NCI-H2227 (cell line): Measurements from ENCODE around the gene MYPN.
"Not testable (repeated sequence)": the region's sequence is repeated elsewhere in the genome, so short reads cannot be mapped to it uniquely, and the experiment has no call there.

Source experiments
- DNase-seq: peaks from one replicate; lab custom pipeline; 2025; ENCODE audit not compliant: unreplicated experiment; lab: John Stamatoyannopoulos, UW

MYPN gene

GRCh38 chr10:68230268-68230667, 121.0 kb downstream of the MYPN start:
- no peak for DNase-seq

DNA sequence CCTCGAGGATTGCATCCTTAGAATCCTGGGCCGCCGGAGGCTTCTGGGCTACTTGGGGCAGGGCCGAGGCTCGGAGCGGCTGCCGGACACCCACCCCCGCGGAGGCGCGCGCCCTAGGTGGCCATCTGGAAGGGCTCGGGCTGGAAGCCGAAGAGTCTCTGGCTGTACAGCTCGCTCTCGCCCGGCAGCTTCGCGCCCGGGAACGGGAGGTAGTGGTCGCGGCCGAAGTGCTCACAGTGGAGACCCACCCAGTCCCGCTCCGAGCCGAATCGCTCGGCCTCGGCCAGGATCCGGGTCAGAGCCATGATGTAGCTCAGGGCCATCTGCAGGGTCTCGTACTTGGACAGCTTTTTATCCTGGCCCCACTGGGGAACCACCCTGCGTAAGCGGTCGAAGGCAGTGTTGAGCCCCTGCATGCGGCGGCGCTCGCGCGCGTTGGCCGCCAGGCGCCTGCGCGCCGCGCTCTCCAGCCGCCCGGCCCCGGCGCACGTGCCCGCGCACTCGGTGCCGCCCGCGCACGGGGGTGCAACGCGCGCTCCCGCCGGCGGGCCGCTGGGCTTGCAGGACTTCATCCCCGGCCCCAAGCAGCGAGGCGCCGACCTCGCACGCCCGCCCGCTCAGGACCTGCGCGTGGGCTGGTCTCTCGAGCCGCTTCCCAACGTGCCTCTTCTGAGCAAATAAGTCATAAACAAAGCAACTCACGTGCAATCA, 122.0 kb downstream of the MYPN start:
- peak; percentile 84 for DNase-seq

GRCh38 chr10:68231817-68232251, 122.5 kb downstream of the MYPN start, which contains the start of gene ATOH7:
Gene ATOH7, minus strand, starts transcription at chr10:68232113. Its CDS starts 436 bp downstream, at chr10:68231677.
- DNase-seq, result peak; percentile 35

GRCh38 chr10:68233046-68233445, 123.8 kb downstream of the MYPN start:
- no peak for DNase-seq

DNA sequence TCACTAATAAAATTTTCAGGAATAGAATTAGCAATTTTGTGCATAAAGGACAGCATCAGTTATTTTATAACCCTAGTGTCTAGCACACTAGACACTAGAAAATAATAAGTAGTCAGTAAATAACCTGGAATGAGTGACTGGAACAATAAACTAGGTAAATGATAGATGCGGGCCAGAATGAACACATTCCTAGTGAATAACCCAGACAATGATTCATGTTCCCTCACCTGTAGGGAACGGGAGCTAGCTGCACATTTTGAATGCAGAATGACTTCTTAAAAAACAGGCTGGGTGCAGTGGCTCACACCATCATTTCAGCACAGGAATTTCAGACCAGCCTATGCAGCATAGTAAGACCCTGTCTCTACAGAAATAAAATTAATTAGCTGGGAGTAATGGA, 125.8 kb downstream of the MYPN start:
- DNase-seq, result no peak

DNA sequence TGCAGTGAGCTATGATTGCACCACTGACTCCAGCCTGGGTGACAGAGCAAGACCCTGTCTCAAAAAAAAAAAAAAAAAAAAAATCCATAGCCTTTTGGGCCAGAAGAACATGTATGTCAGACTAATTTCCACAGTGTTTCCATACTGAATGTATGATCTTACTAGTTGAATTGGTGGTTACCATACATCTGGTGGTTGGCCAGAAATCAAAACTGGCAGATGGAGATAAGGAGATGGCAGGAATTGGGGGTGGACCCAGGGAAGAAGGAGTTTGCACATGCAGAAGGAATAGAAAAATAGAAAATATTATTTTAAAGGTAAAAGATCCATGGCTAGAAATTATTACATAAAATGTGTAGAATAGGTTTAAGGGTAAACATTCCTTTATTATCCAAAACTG, 126.3 kb downstream of the MYPN start:
- DNase-seq, result no peak

GRCh38 chr10:68237173-68237572, 127.9 kb downstream of the MYPN start:
- no peak for DNase-seq

GRCh38 chr10:68238371-68238770, 129.1 kb downstream of the MYPN start:
- DNase-seq, result no peak

DNA sequence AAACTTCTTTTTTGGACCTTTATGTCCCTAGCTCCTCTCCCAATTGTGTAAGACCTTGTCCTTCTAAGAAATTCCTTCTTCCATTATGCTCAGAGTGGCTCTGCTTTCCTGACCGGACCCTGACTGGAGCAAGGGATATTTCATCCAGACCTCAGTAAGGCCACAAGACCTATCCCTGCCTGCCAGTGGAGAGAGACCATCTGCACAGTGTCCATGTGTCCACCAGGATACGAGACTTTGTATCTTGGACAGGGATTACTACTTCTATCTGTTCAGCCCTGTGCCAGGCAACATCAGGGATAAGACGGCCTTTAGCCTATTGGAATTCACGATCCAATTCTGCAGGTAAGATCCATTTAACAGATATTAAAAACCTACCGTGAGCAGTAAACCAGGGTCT, 129.8 kb downstream of the MYPN start:
- no peak for DNase-seq

- DNase-seq, result no peak
Measured at GRCh38 chr10:68239596-68240150, 130.4 kb downstream of the MYPN start.

DNA sequence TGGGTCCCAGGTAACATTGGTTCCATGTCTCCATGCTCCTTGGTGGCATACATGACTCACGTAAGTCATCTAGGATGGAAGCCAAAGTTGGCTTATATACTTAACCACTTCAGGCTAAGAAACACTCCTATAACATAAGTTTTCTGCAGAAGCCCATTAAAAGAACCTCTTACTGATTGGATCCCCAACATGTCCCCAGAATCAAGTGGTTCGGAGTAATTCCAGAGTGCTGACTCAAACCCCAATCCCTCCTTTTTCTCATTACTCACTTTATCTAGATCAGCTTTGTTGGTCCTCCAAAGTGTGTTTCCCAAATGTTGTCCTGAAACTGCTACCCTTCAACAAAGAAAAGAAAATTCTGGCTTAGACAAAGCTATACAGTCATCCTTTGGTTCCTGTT, 132.8 kb downstream of the MYPN start:
- no peak for DNase-seq

DNA sequence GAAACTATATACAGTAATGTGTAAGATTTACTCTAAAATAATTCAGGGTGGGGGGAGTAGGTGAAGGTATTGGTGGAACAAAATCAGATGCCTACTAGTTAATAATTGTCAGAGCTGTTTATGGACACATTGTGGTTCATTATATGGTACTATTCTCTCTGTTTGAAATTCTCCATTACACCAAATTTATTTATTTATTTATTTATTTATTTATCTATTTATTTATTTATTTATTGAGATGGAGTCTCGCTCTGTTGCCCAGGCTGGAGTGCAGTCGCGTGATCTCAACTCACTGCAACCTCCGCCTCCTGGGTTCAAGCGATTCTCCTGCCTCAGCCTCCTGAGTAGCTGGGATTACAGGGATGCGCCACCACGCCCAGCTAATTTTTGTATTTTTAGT, 137.1 kb downstream of the MYPN start:
- DNase-seq, result not testable (repeated sequence)

GRCh38 chr10:68247931-68248330, 138.6 kb downstream of the MYPN start:
- no peak for DNase-seq

- no peak for DNase-seq
Measured at GRCh38 chr10:68249297-68249696, 140.0 kb downstream of the MYPN start.

DNA sequence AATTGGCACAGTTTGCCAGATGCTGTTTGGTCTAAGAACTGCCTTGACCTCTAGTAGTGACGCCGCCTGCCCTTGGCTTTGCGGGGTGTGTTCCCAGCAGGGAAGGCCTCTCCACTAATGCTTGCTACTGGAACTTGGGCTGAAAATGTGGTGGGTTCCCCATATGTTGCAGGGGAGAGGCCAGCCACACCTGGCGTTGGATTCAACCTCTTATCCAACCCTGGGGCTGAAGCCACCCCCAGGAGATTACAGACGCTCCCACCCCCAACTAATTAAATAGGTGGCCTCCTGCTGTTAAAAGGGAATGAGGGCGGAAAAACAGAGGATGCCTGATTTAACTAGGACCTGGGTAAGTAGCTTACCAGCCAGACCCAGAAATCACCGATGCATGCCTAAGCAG, 141.9 kb downstream of the MYPN start:
- peak; percentile 11 for DNase-seq

DNA sequence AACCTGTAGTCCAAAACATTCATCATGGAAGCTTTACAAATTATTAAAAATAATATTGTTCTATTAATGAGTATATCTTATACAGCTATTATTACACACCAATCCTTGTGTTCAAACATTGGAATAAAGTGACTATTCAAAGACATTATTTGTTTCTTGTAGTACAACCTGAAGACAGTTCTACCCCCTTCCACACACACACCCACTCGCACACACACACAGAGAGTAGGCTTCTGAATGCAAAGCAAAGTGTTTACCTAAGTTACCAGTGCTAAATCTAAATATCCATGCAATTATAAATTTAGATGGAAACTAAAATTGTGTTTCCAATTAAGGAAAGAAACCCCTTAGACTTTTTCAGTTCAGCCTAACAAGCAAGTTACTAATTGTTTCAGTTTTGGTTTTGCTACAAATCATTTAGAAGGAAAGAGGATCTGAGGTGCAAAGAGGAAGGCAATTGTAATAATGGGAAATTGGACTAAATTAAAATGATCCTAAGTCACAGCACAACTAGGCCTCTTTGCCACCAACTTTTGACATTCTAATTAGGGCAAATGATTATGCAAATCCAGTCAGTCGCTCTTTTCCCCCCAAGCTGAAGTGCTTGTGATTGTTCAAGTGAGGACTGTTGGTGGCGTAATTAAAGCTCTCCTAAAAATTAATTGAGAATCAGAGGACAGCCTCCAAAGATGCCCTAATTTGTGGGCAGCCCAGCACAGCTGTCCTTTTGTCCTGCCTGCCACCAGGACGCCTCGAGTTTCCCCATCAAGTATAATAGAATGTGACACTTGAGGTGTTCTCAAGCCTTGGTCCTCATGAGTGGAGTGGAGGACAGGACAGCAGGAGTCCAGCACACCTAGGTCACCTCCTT, 142.6 kb downstream of the MYPN start:
- DNase-seq, result no peak

GRCh38 chr10:68253346-68253745, 144.1 kb downstream of the MYPN start:
- DNase-seq, result no peak

DNA sequence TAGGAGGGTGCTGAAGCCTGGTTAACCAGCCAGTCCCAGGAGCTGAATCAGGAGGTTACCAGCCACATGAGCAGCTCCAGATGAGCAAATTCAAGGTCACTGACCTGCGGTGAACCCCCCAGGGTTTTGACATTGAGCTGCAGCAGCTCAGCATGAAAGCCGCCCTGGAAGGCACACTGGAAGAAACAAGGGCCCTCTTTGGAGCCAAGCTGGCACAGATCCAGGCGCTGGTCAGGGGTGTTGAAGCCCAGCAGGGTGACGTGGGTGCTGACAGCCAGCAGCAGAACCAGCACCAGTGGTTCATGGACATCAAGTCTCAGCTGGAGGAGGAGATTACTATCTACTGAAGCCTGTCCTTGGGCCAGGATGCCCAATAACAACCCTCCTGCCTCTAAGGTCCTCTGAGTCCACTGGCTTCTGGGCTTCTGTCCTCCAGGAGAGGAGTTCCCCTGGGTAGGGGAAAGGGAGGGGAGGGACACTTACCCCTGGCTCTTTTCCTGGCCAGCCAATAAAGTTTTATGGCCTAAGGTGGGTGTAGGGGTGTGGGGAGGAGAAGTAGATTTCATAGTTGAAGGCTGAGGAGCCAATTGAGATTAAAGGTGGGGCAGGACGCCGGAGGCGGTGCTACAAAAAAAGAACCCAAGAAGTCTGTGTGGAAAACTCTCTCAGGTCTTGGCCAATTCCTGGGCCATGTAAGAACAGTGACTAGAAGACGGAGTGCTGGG, 152.0 kb downstream of the MYPN start:
- no peak for DNase-seq
